H1 (cell line): ENCODE measurements around the gene TUNAR. TPM values are rescaled to one million over a fixed set of nuclear protein-coding genes. Genes with fewer than 3 reads are reported as not detected.

Source experiments
- CTCF ChIA-PET: fragments of 300-600 bp; sonication (Branson Sonifier 250); formaldehyde crosslinking; loops from one replicate; lab custom pipeline; 2021; ENCODE audit not compliant: partially characterized antibody; lab: Charles Lee
- POLR2A ChIA-PET: fragments of 300-600 bp; sonication (Branson Sonifier 250); formaldehyde crosslinking; loops from one replicate; lab custom pipeline; 2021; ENCODE audit warnings: inconsistent platforms; ENCODE audit not compliant: partially characterized antibody; lab: Charles Lee
- DNase-seq, 2 experiments: peaks; one replicate each; pipeline versions ENCODE4 v3.0.0 to v3.0.0-alpha.2; 2010 to 2022; ENCODE audit warnings: low spot score in 2 of 2, low read depth in 1 of 2, mixed read lengths in 1 of 2
- FAIRE-seq: peaks from 2 replicates; lab custom pipeline; 2011; peaks lifted over from hg19 to GRCh38; lab: Jason Lieb, UNC
- H2AFZ ChIP-seq: 2 replicates; pipeline ENCODE4 v1.8.1; 2012; ENCODE audit warnings: low read length, inconsistent platforms
- H2AK5ac ChIP-seq: 2 replicates; pipeline ENCODE4 v1.6.1; 2013; ENCODE audit warnings: low read depth, low read length
- H2BK120ac ChIP-seq: replicated peaks from 2 replicates; pipeline ENCODE3; 2013; ENCODE audit warnings: low read depth, low read length, inconsistent platforms
- H2BK12ac ChIP-seq: 2 replicates; pipeline ENCODE4 v1.6.1; 2013; ENCODE audit warnings: low read depth, low read length
- H2BK15ac ChIP-seq: 2 replicates; pipeline ENCODE4 v1.6.1; 2013; ENCODE audit warnings: low read length
- H2BK20ac ChIP-seq: 2 replicates; pipeline ENCODE4 v1.6.1; 2013; ENCODE audit warnings: low read length
- H2BK5ac ChIP-seq: 2 replicates; pipeline ENCODE4 v1.6.1; 2013; ENCODE audit warnings: low read depth, low read length
- H3K14ac ChIP-seq: 2 replicates; pipeline ENCODE4 v1.6.1; 2013; ENCODE audit warnings: inconsistent platforms; ENCODE audit not compliant: insufficient read length
- H3K18ac ChIP-seq: 2 replicates; pipeline ENCODE4 v1.6.1; 2013; ENCODE audit warnings: low read length; ENCODE audit errors: extremely low read depth
- H3K23ac ChIP-seq: 2 replicates; pipeline ENCODE4 v1.6.1; 2013; ENCODE audit warnings: inconsistent platforms; ENCODE audit not compliant: insufficient read length
- H3K23me2 ChIP-seq: 2 replicates; pipeline ENCODE4 v1.6.1; 2013; ENCODE audit warnings: low read depth, low read length
- H3K27ac ChIP-seq: 2 replicates; pipeline ENCODE4 v1.6.1; 2011; ENCODE audit warnings: low read depth, low read length, inconsistent platforms
- H3K27me3 ChIP-seq, 4 experiments: replicated peaks in 1 of 4; 1 replicate in 1 of 4; 2 replicates in 3 of 4; pipeline versions ENCODE4 v1.6.1 to v1.8.1; 2011 to 2013; ENCODE audit warnings: low read length in 3 of 4, mild to moderate bottlenecking in 3 of 4, inconsistent platforms in 2 of 4, mixed read lengths in 2 of 4, moderate library complexity in 1 of 4; ENCODE audit not compliant: control insufficient read depth in 3 of 4, insufficient read depth in 3 of 4; ENCODE audit errors: extremely low read depth in 1 of 4
- H3K36me3 ChIP-seq, 4 experiments: 2 replicates each; pipeline versions ENCODE4 v1.6.1 to v1.8.1; 2011 to 2013; ENCODE audit warnings: mild to moderate bottlenecking in 4 of 4, low read length in 3 of 4, moderate library complexity in 2 of 4, control low read depth in 1 of 4, inconsistent platforms in 1 of 4; ENCODE audit not compliant: insufficient read depth in 4 of 4, control insufficient read depth in 2 of 4
- H3K4ac ChIP-seq: replicated peaks from 2 replicates; pipeline ENCODE3; 2013; ENCODE audit warnings: low read length, low read depth, mixed read lengths, inconsistent platforms; ENCODE audit not compliant: insufficient read length
- H3K4me1 ChIP-seq, 4 experiments: replicated peaks in 1 of 4; 1 replicate in 1 of 4; 2 replicates in 3 of 4; pipeline versions ENCODE4 v1.6.1 to v1.8.1; 2011 to 2013; ENCODE audit warnings: low read length in 3 of 4, inconsistent platforms in 2 of 4, mixed read lengths in 1 of 4; ENCODE audit not compliant: insufficient read depth in 4 of 4, control insufficient read depth in 3 of 4
- H3K4me2 ChIP-seq, 2 experiments: 2 replicates each; pipeline versions ENCODE4 v1.6.1 to v1.8.1; 2011 to 2013; ENCODE audit warnings: low read depth in 2 of 2, low read length in 2 of 2, control low read depth in 1 of 2, inconsistent platforms in 1 of 2, mild to moderate bottlenecking in 1 of 2; ENCODE audit not compliant: insufficient read depth in 1 of 2
- H3K4me3 ChIP-seq, 4 experiments: fragments of 200-600, 300-600 bp in 1 of 4; sonication (generic), shearing (Covaris generic), sonication (Bioruptor Twin) in 1 of 4; 2 replicates each; pipeline versions ENCODE4 v1.5.1 to v1.8.1; 2011 to 2016; ENCODE audit warnings: low read length in 4 of 4, low read depth in 3 of 4, control low read depth in 2 of 4, inconsistent platforms in 2 of 4, mild to moderate bottlenecking in 2 of 4, mixed read lengths in 1 of 4, moderate library complexity in 1 of 4; ENCODE audit not compliant: insufficient read depth in 2 of 4; ENCODE audit errors: extremely low read depth in 1 of 4
- H3K56ac ChIP-seq: replicated peaks from 2 replicates; pipeline ENCODE3; 2013; ENCODE audit warnings: low read depth, mild to moderate bottlenecking, mixed read lengths, low read length, inconsistent platforms; ENCODE audit not compliant: insufficient read length
- H3K79me1 ChIP-seq: 2 replicates; pipeline ENCODE4 v1.6.1; 2013; ENCODE audit warnings: low read depth, low read length, control low read depth
- H3K79me2 ChIP-seq, 2 experiments: 2 replicates each; pipeline versions ENCODE4 v1.6.1 to v1.8.1; 2012 to 2013; ENCODE audit warnings: low read length in 2 of 2, mild to moderate bottlenecking in 2 of 2, inconsistent platforms in 1 of 2; ENCODE audit not compliant: insufficient read depth in 2 of 2, control insufficient read depth in 1 of 2
- H3K9ac ChIP-seq, 4 experiments: replicated peaks in 1 of 4; 1 replicate in 1 of 4; 2 replicates in 3 of 4; pipeline versions ENCODE4 v1.6.1 to v1.8.1; 2011 to 2013; ENCODE audit warnings: low read depth in 3 of 4, low read length in 3 of 4, control low read depth in 2 of 4, mild to moderate bottlenecking in 2 of 4, moderate library complexity in 2 of 4, inconsistent platforms in 1 of 4; ENCODE audit errors: extremely low read depth in 1 of 4
- H3K9me3 ChIP-seq, 2 experiments: 2 replicates each; pipeline versions ENCODE4 v1.6.1 to v1.8.1; 2012 to 2013; ENCODE audit warnings: mild to moderate bottlenecking in 2 of 2, moderate library complexity in 2 of 2, control low read depth in 1 of 2, inconsistent platforms in 1 of 2, low read depth in 1 of 2, low read length in 1 of 2, mixed read lengths in 1 of 2; ENCODE audit not compliant: insufficient read depth in 2 of 2
- H4K20me1 ChIP-seq, 2 experiments: replicated peaks in 1 of 2; 2 replicates each; pipeline versions ENCODE3 to v1.8.1; 2011 to 2013; ENCODE audit warnings: inconsistent platforms in 2 of 2, low read length in 2 of 2, mild to moderate bottlenecking in 1 of 2; ENCODE audit not compliant: insufficient read depth in 2 of 2, control insufficient read depth in 1 of 2
- H4K5ac ChIP-seq: 2 replicates; pipeline ENCODE4 v1.6.1; 2013; ENCODE audit warnings: low read length, low read depth, mixed read lengths, inconsistent platforms; ENCODE audit not compliant: insufficient read length
- H4K8ac ChIP-seq: 2 replicates; pipeline ENCODE4 v1.8.0; 2013; ENCODE audit warnings: mild to moderate bottlenecking, moderate library complexity, low read length, inconsistent platforms; ENCODE audit not compliant: insufficient read depth; ENCODE audit errors: extremely low read depth
- H4K91ac ChIP-seq: replicated peaks from 2 replicates; pipeline ENCODE3; 2013; ENCODE audit warnings: low read length, mixed read lengths, inconsistent platforms; ENCODE audit not compliant: insufficient read length
- BACH1 ChIP-seq: IDR thresholded peaks from 2 replicates; pipeline ENCODE4 v1.6.1; 2012; ENCODE audit warnings: low read length, improper control_type of control experiment
- BRCA1 ChIP-seq: IDR thresholded peaks from 2 replicates; pipeline ENCODE4 v1.6.1; 2012; ENCODE audit warnings: low read depth, low read length, improper control_type of control experiment
- CHD2 ChIP-seq: IDR thresholded peaks from 2 replicates; pipeline ENCODE4 v1.6.1; 2012; ENCODE audit warnings: low read length, improper control_type of control experiment
- EGR1 ChIP-seq: IDR thresholded peaks from 2 replicates; pipeline ENCODE4 v1.6.1; 2011; ENCODE audit warnings: low read depth, low read length, borderline replicate concordance
- HDAC6 ChIP-seq: IDR thresholded peaks from one replicate; pipeline ENCODE4 v1.7.1; 2012; ENCODE audit warnings: low read depth, mild to moderate bottlenecking, inconsistent platforms, low read length, moderate library complexity
- NANOG ChIP-seq: IDR thresholded peaks from 2 replicates; pipeline ENCODE4 v1.6.1; 2011; ENCODE audit warnings: low read length, low read depth, mild to moderate bottlenecking, inconsistent platforms; ENCODE audit not compliant: insufficient read depth, poor library complexity, severe bottlenecking
- POLR2AphosphoS5 ChIP-seq: IDR thresholded peaks from 2 replicates; pipeline ENCODE4 v1.6.1; 2011; ENCODE audit warnings: low read depth, low read length
- RBBP5 ChIP-seq: IDR thresholded peaks from 2 replicates; pipeline ENCODE4 v1.7.1; 2012; ENCODE audit warnings: low read depth, mild to moderate bottlenecking, inconsistent platforms, low read length, moderate library complexity, borderline replicate concordance
- RXRA ChIP-seq: IDR thresholded peaks from 2 replicates; pipeline ENCODE4 v1.6.1; 2011; ENCODE audit warnings: low read depth, mild to moderate bottlenecking, low read length, moderate library complexity; ENCODE audit not compliant: insufficient read depth
- TAF7 ChIP-seq: optimal IDR thresholded peaks from 2 replicates; pipeline ENCODE3; 2011; ENCODE audit warnings: low read depth, mild to moderate bottlenecking, inconsistent platforms, low read length, moderate library complexity, borderline replicate concordance
- TBP ChIP-seq: IDR thresholded peaks from 2 replicates; pipeline ENCODE4 v1.6.1; 2011; ENCODE audit warnings: low read depth, low read length, improper control_type of control experiment
- TEAD4 ChIP-seq: IDR thresholded peaks from 2 replicates; pipeline ENCODE4 v1.6.1; 2012; ENCODE audit warnings: low read depth, low read length, inconsistent platforms, mixed read lengths
- WGBS, 2 experiments: shearing (Covaris generic) in 1 of 2; methylation state at CpG; one replicate each; pipeline versions ENCODE4 v1.1.6 to v1.1.7; 2013 to 2015; ENCODE audit warnings: low lambda C conversion rate in 2 of 2, mixed read lengths in 2 of 2, inconsistent platforms in 1 of 2, low coverage in 1 of 2, missing lambda C conversion rate in 1 of 2; ENCODE audit not compliant: insufficient replicate concordance in 2 of 2, insufficient coverage in 1 of 2, insufficient read length in 1 of 2; ENCODE audit errors: extremely low coverage in 1 of 2, missing lambda C conversion rate in 1 of 2; 5-methylcytosine and 5-hydroxymethylcytosine counted together
- polyA plus RNA-seq, 7 experiments: library from polyadenylated mRNA; depleted of rRNA in 3 of 7; stranded (reverse) in 5 of 7; unstranded in 2 of 7; fragments of >200 nt in 5 of 7; fragments of 200-250 nt in 2 of 7; gene quantifications; 1 replicate in 5 of 7; 2 replicates in 1 of 7; 4 replicates in 1 of 7; pipeline versions ENCODE4 v1.2.1 to v1.2.3, GENCODE V29; 2011 to 2013; ENCODE audit warnings: missing spikeins in 2 of 7, mixed read lengths in 2 of 7
- total RNA-seq: library from RNA; stranded (reverse); fragmentation: NEBNext Ultra II Directional; extraction: Animal tissue kit (Norgen Biotek cat#: 25700); gene quantifications from 2 replicates; pipeline ENCODE4 v1.2.1, GENCODE V29; 2021
- TF ChIP-seq, protein P1 (sequence below): IDR thresholded peaks from 2 replicates; pipeline ENCODE4 v1.6.1; 2011; ENCODE audit warnings: low read length, improper control_type of control experiment
- TF ChIP-seq, protein P2 (sequence below): IDR thresholded peaks from 2 replicates; pipeline ENCODE4 v1.6.1; 2012; ENCODE audit warnings: inconsistent platforms

TUNAR gene
- total and polyA plus RNA-seq, 2 of the 8 experiments (the other 6 are each of a cell fraction or from before 2014, with no cell fraction given), result 12.8 to 63.9 TPM

DNA sequence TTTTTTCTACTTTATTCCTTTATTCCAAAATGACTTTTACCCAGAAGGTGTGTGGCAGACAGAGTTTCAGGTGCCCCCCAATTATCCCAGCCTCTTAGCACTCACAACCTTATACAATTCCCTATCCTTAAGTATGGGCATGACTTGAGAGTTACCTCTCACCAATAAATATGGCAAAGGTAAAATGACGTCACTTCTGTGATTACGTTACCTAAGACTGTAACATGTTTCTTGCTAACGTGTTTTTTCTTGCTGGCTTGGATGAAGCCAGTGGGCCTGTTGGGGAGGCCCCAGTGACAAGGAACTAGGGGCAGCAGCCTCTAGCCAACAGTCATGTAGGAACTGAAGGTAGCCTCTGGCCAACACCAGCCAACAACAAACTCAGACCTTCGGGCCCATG is 13.3 kb upstream of the TUNAR start:
- H2AK5ac ChIP-seq, result no peak overlapping the region
- POLR2A ChIA-PET, result no interaction called here
- H2AFZ ChIP-seq, result no peak overlapping the region
- H3K4me1 ChIP-seq, result no peaks in the 10 kb centered on the region
- no peaks in the 10 kb centered on the region for H4K20me1 ChIP-seq
- no peak overlapping the region for H2BK20ac ChIP-seq
- no peak overlapping the region for H3K4me3 ChIP-seq
- H3K14ac ChIP-seq, result no peak overlapping the region
- no peak overlapping the region for H3K4ac ChIP-seq
- H3K9ac ChIP-seq, result no peak overlapping the region
- no peak overlapping the region for H4K5ac ChIP-seq
- whole genome bisulfite sequencing, 2 experiments, result 87% methylated on average over 4 of the region's 4 CpGs; no CpG with 5 or more reads in 1 of the 2 experiments
- DNase-seq (no peak), FAIRE-seq (no peak)
- CTCF ChIA-PET, result interaction anchor here (0.6 to 1.2 kb wide), 2 partner anchors 26 to 90 kb away, joined by 3 read pairs; no protein-coding TSS in a partner anchor
- no peak overlapping the region for H3K4me2 ChIP-seq
- H3K27ac ChIP-seq, result no peak overlapping the region
- H3K9me3 ChIP-seq, result no peaks in the 10 kb centered on the region; a peak in 1 of 4 replicates
- H2BK15ac ChIP-seq, result no peak overlapping the region
- no peak overlapping the region for H2BK120ac ChIP-seq
- H3K79me1 ChIP-seq, result no peaks in the 10 kb centered on the region
- no peak overlapping the region for H4K8ac ChIP-seq
- H3K18ac ChIP-seq, result no peak overlapping the region
- H3K27me3 ChIP-seq, result no peaks in the 10 kb centered on the region
- H3K23ac ChIP-seq, result no peak overlapping the region
- H4K91ac ChIP-seq, result no peak overlapping the region
- no peaks in the 10 kb centered on the region for H3K23me2 ChIP-seq
- no peak overlapping the region for H2BK12ac ChIP-seq
- H2BK5ac ChIP-seq, result no peak overlapping the region
- H3K79me2 ChIP-seq, result no peaks in the 10 kb centered on the region
- H3K56ac ChIP-seq, result no peak overlapping the region
- no peaks in the 10 kb centered on the region for H3K36me3 ChIP-seq
- TF ChIP-seq BACH1 (no peak), RXRA (no peak), TEAD4 (no peak), BRCA1 (no peak), POLR2AphosphoS5 (no peak), RBBP5 (no peak), EGR1 (no peak), TBP (no peak), TAF7 (no peak), HDAC6 (no peak), NANOG (no peak), CHD2 (no peak)
- TF ChIP-seq, protein P1, sequence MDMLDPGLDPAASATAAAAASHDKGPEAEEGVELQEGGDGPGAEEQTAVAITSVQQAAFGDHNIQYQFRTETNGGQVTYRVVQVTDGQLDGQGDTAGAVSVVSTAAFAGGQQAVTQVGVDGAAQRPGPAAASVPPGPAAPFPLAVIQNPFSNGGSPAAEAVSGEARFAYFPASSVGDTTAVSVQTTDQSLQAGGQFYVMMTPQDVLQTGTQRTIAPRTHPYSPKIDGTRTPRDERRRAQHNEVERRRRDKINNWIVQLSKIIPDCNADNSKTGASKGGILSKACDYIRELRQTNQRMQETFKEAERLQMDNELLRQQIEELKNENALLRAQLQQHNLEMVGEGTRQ, result no peak
- TF ChIP-seq, protein P2, sequence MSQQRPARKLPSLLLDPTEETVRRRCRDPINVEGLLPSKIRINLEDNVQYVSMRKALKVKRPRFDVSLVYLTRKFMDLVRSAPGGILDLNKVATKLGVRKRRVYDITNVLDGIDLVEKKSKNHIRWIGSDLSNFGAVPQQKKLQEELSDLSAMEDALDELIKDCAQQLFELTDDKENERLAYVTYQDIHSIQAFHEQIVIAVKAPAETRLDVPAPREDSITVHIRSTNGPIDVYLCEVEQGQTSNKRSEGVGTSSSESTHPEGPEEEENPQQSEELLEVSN, result no peak
